D341Med (cell line): ENCODE measurements around the gene PDZRN3.
"Not testable (repeated sequence)": the region's sequence is repeated elsewhere in the genome, so short reads cannot be mapped to it uniquely, and the experiment has no call there.

Source experiments
- DNase-seq: peaks from one replicate; pipeline ENCODE4 v3.0.0; 2012; ENCODE audit warnings: low spot score

PDZRN3 gene

GRCh38 chr3:73586628-73587027 lies 38.1 kb downstream of the PDZRN3 start:
- DNase-seq, result no peak

- DNase-seq, result no peak
Measured at GRCh38 chr3:73586190-73586589, 38.6 kb downstream of the PDZRN3 start.

- DNase-seq, result no peak
Measured at GRCh38 chr3:73584873-73585272, 39.9 kb downstream of the PDZRN3 start.

GRCh38 chr3:73582535-73582934 lies 42.2 kb downstream of the PDZRN3 start:
- DNase-seq, result no peak

GRCh38 chr3:73581134-73581846 lies 43.5 kb downstream of the PDZRN3 start:
- DNase-seq, result no peak

- no peak for DNase-seq
Measured at GRCh38 chr3:73580343-73580742, 44.4 kb downstream of the PDZRN3 start.

GRCh38 chr3:73577704-73578103 lies 47.0 kb downstream of the PDZRN3 start:
- no peak for DNase-seq

- no peak for DNase-seq
Measured at GRCh38 chr3:73576999-73577461, 47.7 kb downstream of the PDZRN3 start.

GRCh38 chr3:73575953-73576352 lies 48.8 kb downstream of the PDZRN3 start:
- no peak for DNase-seq

GRCh38 chr3:73575519-73575918 lies 49.2 kb downstream of the PDZRN3 start:
- DNase-seq, result no peak

- DNase-seq, result no peak
Measured at GRCh38 chr3:73573204-73573603, 51.5 kb downstream of the PDZRN3 start.

GRCh38 chr3:73572368-73572767 lies 52.4 kb downstream of the PDZRN3 start:
- no peak for DNase-seq

GRCh38 chr3:73571238-73571794 lies 53.4 kb downstream of the PDZRN3 start:
- no peak for DNase-seq

- no peak for DNase-seq
Measured at GRCh38 chr3:73569246-73569760, 55.4 kb downstream of the PDZRN3 start.

GRCh38 chr3:73568371-73568862 lies 56.3 kb downstream of the PDZRN3 start:
- no peak for DNase-seq

GRCh38 chr3:73565374-73565773 lies 59.4 kb downstream of the PDZRN3 start:
- DNase-seq, result not testable (repeated sequence)

GRCh38 chr3:73563896-73564582 lies 60.7 kb downstream of the PDZRN3 start:
- no peak for DNase-seq

GRCh38 chr3:73561494-73561893 lies 63.2 kb downstream of the PDZRN3 start:
- DNase-seq, result no peak

- DNase-seq, result no peak
Measured at GRCh38 chr3:73559749-73560148, 65.0 kb downstream of the PDZRN3 start.

GRCh38 chr3:73558727-73559075 lies 66.0 kb downstream of the PDZRN3 start:
- no peak for DNase-seq

GRCh38 chr3:73557986-73558726 lies 66.6 kb downstream of the PDZRN3 start:
- DNase-seq, result no peak
